ENCODE measurements around the gene ENTPD1. TPM values are rescaled to one million over a fixed set of nuclear protein-coding genes. Genes with fewer than 3 reads are reported as not detected.

ENTPD1 gene
- total and polyA plus RNA-seq, 10 of the 15 experiments (the other 5 are each of a cell fraction or from before 2014, with no cell fraction given) = 110 to 413 (median 161) TPM

- 99% methylated on average over 3 of the region's 3 CpGs for WGBS (ENCODE audit: insufficient coverage, insufficient replicate concordance, low lambda C conversion rate, missing lambda C conversion rate)
- no peaks in the 10 kb centered on the region for H4K20me1 ChIP-seq (ENCODE audit: control insufficient read depth, insufficient read depth)
- H3K4me1 ChIP-seq (ENCODE audit: control insufficient read depth, insufficient read depth, low read length) = peaks cover 34% of the 10 kb centered on the region
- no peak for FAIRE-seq
- H3K9me3 ChIP-seq (replicated peaks; ENCODE audit: control insufficient read depth, insufficient read depth, low read length) = peaks cover 9% of the 10 kb centered on the region; the same call in 2 of the 3 replicates
- RAD21 ChIA-PET (ENCODE audit: unreplicated experiment) = interaction anchor here (10.2 to 11.3 kb wide), 2 partner anchors 20 to 22 kb away, joined by 108 to 260 read pairs; no protein-coding TSS in a partner anchor
- H3K27ac ChIP-seq (ENCODE audit: control insufficient read depth, insufficient read depth) = peak overlapping the region; percentile 4; the same call in 1 of the 2 replicates
- no peak overlapping the region for H3K4me3 ChIP-seq
- H3K79me2 ChIP-seq (ENCODE audit: control insufficient read depth, insufficient read depth, low read length) = peaks cover 83% of the 10 kb centered on the region
- no TSS peak for BruUV-seq (replicated peaks)
- TF ChIP-seq BMI1 (IDR thresholded peaks at IDR 0.05; ENCODE audit: borderline replicate concordance) (no peak), BHLHE40 (IDR thresholded peaks at IDR 0.05; ENCODE audit: borderline replicate concordance in 1 of 2, low read depth in 2 of 2, low read length in 1 of 2) (no peak), MAX (IDR thresholded peaks at IDR 0.05; ENCODE audit: low read depth, low read length) (no peak), DPF2 (IDR thresholded peaks at IDR 0.05) (no peak), TAF1 (IDR thresholded peaks at IDR 0.05; ENCODE audit: borderline replicate concordance, low read depth, low read length) (no peak), ZNF207 (IDR thresholded peaks at IDR 0.05; ENCODE audit: borderline replicate concordance) (no peak), JUND (IDR thresholded peaks at IDR 0.05; ENCODE audit: low read depth, low read length) (no peak), CHD4 (IDR thresholded peaks at IDR 0.05) (no peak), RAD51 (IDR thresholded peaks at IDR 0.05) (no peak)
- TF ChIP-seq, protein P1, sequence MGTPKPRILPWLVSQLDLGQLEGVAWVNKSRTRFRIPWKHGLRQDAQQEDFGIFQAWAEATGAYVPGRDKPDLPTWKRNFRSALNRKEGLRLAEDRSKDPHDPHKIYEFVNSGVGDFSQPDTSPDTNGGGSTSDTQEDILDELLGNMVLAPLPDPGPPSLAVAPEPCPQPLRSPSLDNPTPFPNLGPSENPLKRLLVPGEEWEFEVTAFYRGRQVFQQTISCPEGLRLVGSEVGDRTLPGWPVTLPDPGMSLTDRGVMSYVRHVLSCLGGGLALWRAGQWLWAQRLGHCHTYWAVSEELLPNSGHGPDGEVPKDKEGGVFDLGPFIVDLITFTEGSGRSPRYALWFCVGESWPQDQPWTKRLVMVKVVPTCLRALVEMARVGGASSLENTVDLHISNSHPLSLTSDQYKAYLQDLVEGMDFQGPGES (IDR thresholded peaks at IDR 0.05) = no peak
- POLR2A ChIA-PET = interaction anchor here (0.9 to 11.1 kb wide), 4 partner anchors 18 to 77 kb away, joined by 3 to 105 read pairs (median 4); partner anchors contain the start of gene ENTPD1
- H2AFZ ChIP-seq (ENCODE audit: control insufficient read depth, low read depth, low read length) = no peak overlapping the region
- ATAC-seq = no peak
- H3K4me2 ChIP-seq (ENCODE audit: control insufficient read depth, insufficient read depth) = no peak overlapping the region
- SMC1A ChIA-PET (ENCODE audit: uncharacterized antibody, unreplicated experiment) = interaction anchor here (0.6 to 13.6 kb wide), 6 partner anchors 16 to 119 kb away, joined by 3 to 359 read pairs (median 62); partner anchors contain the start of genes ENTPD1 and TCTN3
- intact Hi-C loops (cut with micrococcal nuclease; ENCODE audit: unreplicated experiment) (no loop called here), in situ Hi-C loops (cut with MboI) (no loop called here)
- peaks cover 23 to 31% of the 10 kb centered on the region in 2 experiments for H3K36me3 ChIP-seq (ENCODE audit: control insufficient read depth in 2 of 2, insufficient read depth in 2 of 2, low read length in 1 of 2)
- DNase-seq (ENCODE audit: low read depth, low spot score) = no peak
- CTCF ChIA-PET = interaction anchor here (3.1 kb wide), 1 partner anchor 119 kb away, joined by 11 read pairs; the partner anchor contains the start of gene TCTN3
- H3K27me3 ChIP-seq (replicated peaks in 1 of 2; ENCODE audit: control insufficient read depth in 2 of 2, insufficient read depth in 2 of 2, low read length in 1 of 2) = no peaks in the 10 kb centered on the region
- H3K9ac ChIP-seq (ENCODE audit: control insufficient read depth, insufficient read depth, low read length) = no peak overlapping the region
These were observed 57.2 kb downstream of the ENTPD1 start for GRCh38 chr10:95813054-95813685.
